H7 (cell line): ENCODE results near the gene FAM72D. TPM values are rescaled to one million over a fixed set of nuclear protein-coding genes. Genes with fewer than 3 reads are reported as not detected.
"Not testable (repeated sequence)": the region's sequence is repeated elsewhere in the genome, so short reads cannot be mapped to it uniquely, and the experiment has no call there.

Source experiments
- DNase-seq: peaks from one replicate; pipeline ENCODE4 v3.0.0; 2012
- H3K27me3 ChIP-seq: 2 replicates; pipeline ENCODE4 v1.6.0; 2011; ENCODE audit warnings: mild to moderate bottlenecking, low read length; ENCODE audit not compliant: control insufficient read depth, insufficient read depth
- H3K36me3 ChIP-seq: replicated peaks from 2 replicates; pipeline ENCODE4 v1.5.1; 2011; ENCODE audit warnings: low read length; ENCODE audit not compliant: control insufficient read depth, insufficient read depth
- H3K4me3 ChIP-seq: 2 replicates; pipeline ENCODE4 v1.5.1; 2011; ENCODE audit warnings: low read depth, mild to moderate bottlenecking, control low read depth, low read length, moderate library complexity; ENCODE audit not compliant: insufficient read depth
- total RNA-seq: library from RNA; depleted of rRNA; stranded (reverse); fragments of >200 nt; shearing (Covaris generic); gene quantifications from 2 replicates; pipeline ENCODE4 v1.2.3, GENCODE V29; 2014

Gene FAM72D
- total RNA-seq, 1 experiment from 2014 or later: 13.6 TPM

- H3K27me3 ChIP-seq, H3K4me3 ChIP-seq, H3K36me3 ChIP-seq, DNase-seq: not testable (repeated sequence)
Observed at GRCh38 chr1:145115587-145116493, 20.1 kb downstream of the FAM72D start.

- not testable (repeated sequence) for DNase-seq, H3K27me3 ChIP-seq, H3K36me3 ChIP-seq, H3K4me3 ChIP-seq
Observed at GRCh38 chr1:145119842-145120241, 24.1 kb downstream of the FAM72D start.

DNA sequence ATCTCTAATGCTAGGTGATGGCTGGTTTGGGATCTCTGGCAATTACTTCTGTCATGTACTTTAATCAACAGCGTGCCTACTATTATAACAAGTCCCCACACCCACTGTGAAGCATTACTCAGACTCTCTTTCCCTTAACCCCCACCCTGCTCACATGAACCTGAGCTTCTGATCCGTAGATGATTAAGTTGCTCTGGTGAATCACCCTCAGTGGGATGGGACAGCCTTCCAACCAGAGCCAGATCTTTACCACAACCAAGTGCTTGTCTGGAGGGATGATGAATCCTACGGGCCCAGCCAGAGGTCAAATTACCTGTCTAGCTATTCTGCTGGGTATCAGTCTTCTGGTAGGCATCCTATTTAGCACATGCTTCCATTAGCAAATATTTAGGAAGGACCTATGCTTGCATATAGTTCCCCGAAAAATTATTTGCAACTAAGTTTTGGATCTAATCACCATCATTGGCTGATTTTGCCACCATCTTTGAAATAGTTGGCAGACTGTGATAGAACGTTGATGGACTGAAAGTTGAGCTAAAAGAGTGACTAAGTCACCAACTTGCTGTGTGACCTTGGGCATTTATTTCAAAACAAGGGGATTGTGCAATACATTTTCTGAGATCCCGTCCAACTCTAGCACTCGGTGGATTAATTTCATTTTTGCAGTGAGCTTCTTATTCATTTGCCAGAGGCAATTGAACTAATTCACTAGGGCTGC is 26.7 kb downstream of the FAM72D start:
- H3K4me3 ChIP-seq, H3K27me3 ChIP-seq, DNase-seq, H3K36me3 ChIP-seq: not testable (repeated sequence)

GRCh38 chr1:145123062-145123395 is 27.3 kb downstream of the FAM72D start:
- not testable (repeated sequence) for H3K27me3 ChIP-seq, H3K4me3 ChIP-seq, H3K36me3 ChIP-seq, DNase-seq

DNA sequence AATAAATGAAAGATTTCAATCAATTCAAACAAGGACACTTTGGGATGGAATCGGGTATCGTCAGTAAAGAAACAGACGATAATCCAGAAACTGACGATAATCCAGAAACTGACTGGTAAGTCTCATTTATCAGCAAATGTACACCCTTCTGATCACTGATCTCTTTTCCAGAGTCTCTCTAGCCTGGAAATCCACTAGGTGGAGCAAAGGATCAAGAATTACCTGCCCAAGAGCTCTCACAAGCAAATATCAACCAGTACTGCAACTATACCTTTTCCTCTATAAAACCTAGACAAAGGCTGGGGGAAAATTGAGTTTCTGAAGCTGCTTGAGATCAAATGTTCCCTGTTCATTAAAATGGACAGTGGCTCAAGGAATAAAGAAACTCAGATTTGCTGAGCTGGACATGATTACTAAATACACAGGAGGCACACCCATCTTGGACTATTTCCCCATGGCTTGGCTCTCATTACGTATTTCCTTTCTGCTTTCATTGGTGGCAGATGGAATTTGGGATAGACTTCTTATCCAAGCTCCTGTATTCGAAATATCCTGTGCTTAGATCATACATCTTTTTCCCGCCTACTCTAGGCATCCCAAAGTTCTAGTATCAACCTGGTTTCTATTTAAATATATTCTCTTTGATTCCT is 28.3 kb downstream of the FAM72D start:
- not testable (repeated sequence) for H3K27me3 ChIP-seq, H3K36me3 ChIP-seq, DNase-seq, H3K4me3 ChIP-seq

DNA sequence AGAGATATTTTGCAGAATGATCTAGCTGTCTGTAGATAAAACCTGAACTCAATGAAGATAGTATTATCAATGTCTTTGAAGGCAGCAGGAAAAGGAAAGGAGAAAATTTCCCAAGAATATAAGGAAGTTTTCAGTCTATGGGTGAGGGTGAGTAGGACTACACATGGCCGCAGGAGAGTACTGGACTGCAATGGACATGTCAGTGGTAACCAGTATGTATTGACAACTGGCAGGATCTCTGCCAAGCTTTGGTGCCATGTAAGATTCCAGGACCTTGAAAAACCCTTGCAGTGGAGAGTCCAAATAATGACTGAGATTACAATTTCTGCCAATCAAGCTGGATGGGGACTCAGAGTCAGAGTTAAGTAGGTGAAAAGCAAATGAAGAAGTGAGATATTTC is 29.3 kb downstream of the FAM72D start:
- not testable (repeated sequence) for H3K4me3 ChIP-seq, H3K36me3 ChIP-seq, DNase-seq

DNA sequence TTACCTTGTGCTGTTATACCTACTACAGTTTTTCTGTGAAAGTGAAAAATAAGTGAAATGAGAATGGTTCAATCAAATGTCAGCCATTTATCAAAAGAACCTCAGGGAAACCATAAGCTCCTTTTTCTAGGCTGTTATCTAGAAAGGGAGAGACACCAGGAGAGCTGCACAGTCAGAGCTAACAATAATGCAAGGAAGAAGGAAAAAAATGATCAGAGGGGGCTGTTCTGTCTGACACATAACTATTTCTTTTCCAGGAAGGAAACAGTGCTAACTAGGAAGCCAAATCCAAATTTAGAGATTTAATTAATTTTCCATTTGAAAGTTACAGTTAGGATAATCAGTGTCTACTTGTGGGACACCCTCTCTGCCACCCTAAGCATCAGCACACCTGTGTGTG is 31.4 kb downstream of the FAM72D start:
- not testable (repeated sequence) for H3K27me3 ChIP-seq, DNase-seq, H3K36me3 ChIP-seq, H3K4me3 ChIP-seq

More for the DNA sequence above, 29.3 kb downstream of the FAM72D start:
- not testable (repeated sequence) for H3K27me3 ChIP-seq

- H3K36me3 ChIP-seq, H3K4me3 ChIP-seq, DNase-seq, H3K27me3 ChIP-seq: not testable (repeated sequence)
Observed at GRCh38 chr1:145128697-145129469, 33.1 kb downstream of the FAM72D start.

DNA sequence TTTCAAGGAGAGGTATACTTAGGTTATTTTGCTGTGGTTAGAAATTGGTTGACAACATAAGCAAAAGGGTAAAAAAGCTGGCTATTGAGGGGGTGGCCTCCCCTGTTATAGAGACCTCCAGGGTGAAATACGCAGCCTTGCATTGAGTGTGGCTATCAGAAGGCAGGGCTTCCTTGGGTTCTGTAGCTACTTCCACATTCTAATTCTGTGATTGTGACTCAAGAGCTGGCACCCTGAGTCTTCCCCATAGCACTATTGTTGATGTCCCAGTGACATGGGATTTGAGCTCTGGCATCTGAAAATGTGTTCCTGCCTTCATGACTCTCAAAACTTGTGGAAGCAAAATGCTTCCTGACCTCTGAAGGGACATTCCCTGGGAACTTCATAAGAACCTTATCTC is 38.7 kb downstream of the FAM72D start:
- not testable (repeated sequence) for DNase-seq, H3K36me3 ChIP-seq

GRCh38 chr1:145140549-145140948 is 44.8 kb downstream of the FAM72D start:
- not testable (repeated sequence) for H3K27me3 ChIP-seq, H3K4me3 ChIP-seq, DNase-seq, H3K36me3 ChIP-seq

More for the DNA sequence above, 38.7 kb downstream of the FAM72D start:
- H3K4me3 ChIP-seq, H3K27me3 ChIP-seq: not testable (repeated sequence)

DNA sequence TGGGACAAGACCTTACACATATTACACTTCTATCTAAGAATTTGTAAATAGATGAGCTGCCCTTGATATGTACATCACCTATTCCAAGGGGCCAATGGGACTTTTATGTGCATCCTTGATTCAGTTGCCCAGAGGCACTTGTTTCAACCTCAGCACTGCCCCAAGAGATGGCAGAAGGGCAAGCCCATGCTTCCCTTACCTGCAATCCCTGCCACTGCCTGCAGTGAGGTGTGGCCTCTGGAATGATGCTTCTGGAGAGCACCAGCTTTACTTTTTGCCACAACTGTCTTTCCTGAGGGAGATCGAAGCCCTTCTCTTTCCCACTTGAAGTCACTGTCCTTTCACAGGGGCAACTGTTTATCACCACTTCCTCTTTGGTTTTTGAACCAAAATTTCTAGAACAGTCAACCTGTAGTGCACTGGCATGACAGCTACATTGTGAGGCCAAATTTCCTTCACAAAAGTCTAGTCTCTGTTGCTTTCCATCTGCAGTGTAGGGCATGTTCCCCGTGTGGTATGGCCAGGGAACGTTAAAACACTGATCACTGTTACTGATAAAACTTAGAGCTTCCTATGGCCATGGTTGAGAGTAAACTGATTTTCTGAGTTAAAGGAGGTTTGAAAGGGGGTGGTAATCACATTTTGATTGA is 48.6 kb downstream of the FAM72D start:
- H3K4me3 ChIP-seq, H3K27me3 ChIP-seq, DNase-seq, H3K36me3 ChIP-seq: not testable (repeated sequence)

DNA sequence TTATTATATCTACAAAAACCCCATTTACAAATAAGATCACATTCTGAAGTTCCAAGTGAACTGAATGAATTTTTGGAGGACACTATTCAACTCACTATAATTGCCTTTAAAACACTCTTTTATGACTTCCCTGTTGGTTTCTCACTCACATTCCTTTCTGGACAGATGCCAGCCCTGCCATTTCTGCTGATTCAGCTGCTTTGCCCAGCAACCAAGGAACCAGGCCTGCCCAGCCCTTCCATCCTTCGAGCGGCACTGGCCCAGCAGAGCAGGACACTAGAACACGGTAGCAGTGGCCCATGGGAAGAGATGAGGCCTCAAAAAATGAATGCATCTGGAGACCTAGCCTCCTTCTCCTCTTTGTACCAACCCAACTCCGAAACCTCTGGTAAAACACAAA is 50.5 kb downstream of the FAM72D start:
- not testable (repeated sequence) for H3K27me3 ChIP-seq, DNase-seq, H3K36me3 ChIP-seq, H3K4me3 ChIP-seq

DNA sequence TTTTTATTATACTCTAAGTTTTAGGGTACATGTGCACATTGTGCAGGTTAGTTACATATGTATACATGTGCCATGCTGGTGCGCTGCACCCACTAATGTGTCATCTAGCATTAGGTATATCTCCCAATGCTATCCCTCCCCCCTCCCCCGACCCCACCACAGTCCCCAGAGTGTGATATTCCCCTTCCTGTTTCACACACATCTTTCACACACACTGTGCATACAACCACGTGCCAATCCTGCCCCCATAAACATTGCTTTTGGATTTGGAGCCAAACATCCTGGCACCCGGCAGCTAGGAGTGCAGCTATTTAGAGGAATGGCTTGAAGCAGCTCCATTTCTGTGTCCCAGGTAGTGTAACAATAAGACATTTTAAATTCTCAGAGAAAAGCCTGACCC is 51.4 kb downstream of the FAM72D start:
- H3K4me3 ChIP-seq, H3K27me3 ChIP-seq, DNase-seq, H3K36me3 ChIP-seq: not testable (repeated sequence)

GRCh38 chr1:145155421-145155820 is 59.6 kb downstream of the FAM72D start:
- H3K4me3 ChIP-seq, H3K27me3 ChIP-seq, DNase-seq, H3K36me3 ChIP-seq: not testable (repeated sequence)
